AG09319 (cell line): ENCODE measurements around the gene HS3ST3B1.

Experiments
- DNase-seq: peaks from one replicate; pipeline ENCODE4 v3.0.0-alpha.2; 2010; ENCODE audit warnings: low read depth; ENCODE audit errors: extremely low read depth
- TF ChIP-seq, protein P1 (sequence below): IDR thresholded peaks from 2 replicates; pipeline ENCODE4 v1.5.1; 2011; ENCODE audit warnings: low read depth, mild to moderate bottlenecking, inconsistent platforms, low read length, moderate library complexity

The HS3ST3B1 gene

GRCh38 chr17:14303343-14304221 is 2.7 kb downstream of the HS3ST3B1 start:
- no peak for DNase-seq
- TF ChIP-seq, protein P1, sequence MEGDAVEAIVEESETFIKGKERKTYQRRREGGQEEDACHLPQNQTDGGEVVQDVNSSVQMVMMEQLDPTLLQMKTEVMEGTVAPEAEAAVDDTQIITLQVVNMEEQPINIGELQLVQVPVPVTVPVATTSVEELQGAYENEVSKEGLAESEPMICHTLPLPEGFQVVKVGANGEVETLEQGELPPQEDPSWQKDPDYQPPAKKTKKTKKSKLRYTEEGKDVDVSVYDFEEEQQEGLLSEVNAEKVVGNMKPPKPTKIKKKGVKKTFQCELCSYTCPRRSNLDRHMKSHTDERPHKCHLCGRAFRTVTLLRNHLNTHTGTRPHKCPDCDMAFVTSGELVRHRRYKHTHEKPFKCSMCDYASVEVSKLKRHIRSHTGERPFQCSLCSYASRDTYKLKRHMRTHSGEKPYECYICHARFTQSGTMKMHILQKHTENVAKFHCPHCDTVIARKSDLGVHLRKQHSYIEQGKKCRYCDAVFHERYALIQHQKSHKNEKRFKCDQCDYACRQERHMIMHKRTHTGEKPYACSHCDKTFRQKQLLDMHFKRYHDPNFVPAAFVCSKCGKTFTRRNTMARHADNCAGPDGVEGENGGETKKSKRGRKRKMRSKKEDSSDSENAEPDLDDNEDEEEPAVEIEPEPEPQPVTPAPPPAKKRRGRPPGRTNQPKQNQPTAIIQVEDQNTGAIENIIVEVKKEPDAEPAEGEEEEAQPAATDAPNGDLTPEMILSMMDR, result no peak

- no peak for DNase-seq
- TF ChIP-seq, protein P1, result no peak
These were observed 3.4 kb downstream of the HS3ST3B1 start for GRCh38 chr17:14304222-14304772.

- no peak for DNase-seq
- TF ChIP-seq, protein P1, result no peak
These were observed 4.1 kb downstream of the HS3ST3B1 start for GRCh38 chr17:14304773-14305517.

- TF ChIP-seq, protein P1, result no peak
- no peak for DNase-seq
These were observed 5.1 kb downstream of the HS3ST3B1 start for GRCh38 chr17:14305785-14306496.

- TF ChIP-seq, protein P1, result no peak
- DNase-seq, result no peak
These were observed 5.7 kb downstream of the HS3ST3B1 start for GRCh38 chr17:14306596-14306995.

- DNase-seq, result no peak
- TF ChIP-seq, protein P1, result no peak
These were observed 6.7 kb downstream of the HS3ST3B1 start for GRCh38 chr17:14307560-14308024.
